Esophagus squamous epithelium (tissue), 4 donors: Measurements from ENCODE around the gene RBMS3.

Experiments
- CTCF ChIP-seq, 6 experiments: fragments of 450-650 bp in 4 of 6; fragments of 200-600 bp in 2 of 6; sonication (generic) in 2 of 6; IDR thresholded peaks; one replicate each; pipeline ENCODE4 v1.5.1; 2016 to 2019; ENCODE audit warnings: antibody characterized with exemption in 6 of 6, mild to moderate bottlenecking in 4 of 6, moderate library complexity in 4 of 6
- POLR2A ChIP-seq, 4 donors: fragments of 450-650 bp; IDR thresholded peaks; one replicate each; pipeline ENCODE4 v1.6.1; 2017; ENCODE audit warnings: antibody characterized with exemption in 4 of 4, mild to moderate bottlenecking in 4 of 4, moderate library complexity in 3 of 4

GRCh38 chr3:29690686-29691353, 409.9 kb downstream of the RBMS3 start:
- TF ChIP-seq POLR2A (IDR thresholded peaks at IDR 0.05) (no peak), CTCF (IDR thresholded peaks at IDR 0.05) (no peak)
